HFF-Myc (cell line): ENCODE data around the gene POLA1.
"Not testable (repeated sequence)": the region's sequence is repeated elsewhere in the genome, so short reads cannot be mapped to it uniquely, and the experiment has no call there.

ENCODE experiments used
- DNase-seq: peaks from one replicate; pipeline ENCODE4 v3.0.0-alpha.2; 2011; ENCODE audit warnings: low read depth; ENCODE audit errors: extremely low read depth
- H3K4me3 ChIP-seq: replicated peaks from 2 replicates; pipeline ENCODE4 v1.5.1; 2011; ENCODE audit warnings: low read depth, mild to moderate bottlenecking, control low read depth, low read length
- CTCF ChIP-seq: IDR thresholded peaks from 2 replicates; pipeline ENCODE4 v1.5.1; 2012; ENCODE audit warnings: mild to moderate bottlenecking, low read depth, low read length, control low read depth; ENCODE audit errors: missing control alignments

POLA1 gene

DNA sequence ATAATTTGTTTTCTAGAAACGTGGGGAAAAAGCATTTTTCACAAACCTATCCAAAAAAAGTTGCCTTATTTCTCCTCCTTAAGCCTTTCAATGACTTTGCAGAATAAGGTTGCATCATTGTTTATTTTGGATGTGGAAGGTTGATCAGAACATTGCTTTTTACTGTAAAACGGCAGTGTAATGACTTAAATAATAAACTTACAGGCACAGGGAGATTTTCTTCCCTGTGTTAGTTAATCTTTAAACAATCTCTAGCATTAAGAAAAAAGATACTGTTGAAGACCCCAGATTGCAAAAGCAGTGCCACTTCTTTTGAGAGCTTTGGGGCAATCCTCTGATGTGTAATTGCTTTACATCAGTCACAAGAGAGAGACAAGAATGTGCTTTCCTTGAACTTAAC lies 168.6 kb downstream of the POLA1 start:
- TF ChIP-seq CTCF = no peak
- DNase-seq = no peak
- no peak overlapping the region for H3K4me3 ChIP-seq

DNA sequence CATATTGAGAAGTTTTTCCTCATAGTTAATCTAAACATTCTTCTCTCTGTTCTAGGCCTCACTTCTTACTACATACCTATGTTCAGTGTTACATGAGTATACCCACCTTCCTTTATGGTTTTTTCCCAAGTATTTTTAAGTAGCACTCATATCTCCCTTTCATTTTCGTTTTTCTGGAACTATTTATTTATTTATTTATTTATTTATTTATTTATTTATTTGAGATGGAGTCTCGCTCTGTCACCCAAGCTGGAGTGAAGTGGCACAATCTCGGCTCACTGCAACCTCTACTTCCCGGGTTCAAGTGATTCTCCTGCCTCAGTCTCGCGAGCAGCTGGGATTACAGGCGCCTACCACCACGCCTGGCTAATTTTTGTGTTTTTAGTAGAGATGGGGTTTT lies 170.1 kb downstream of the POLA1 start:
- not testable (repeated sequence) for DNase-seq, H3K4me3 ChIP-seq

GRCh38 chrX:24870143-24870542 lies 176.4 kb downstream of the POLA1 start:
- DNase-seq = no peak
- no peak for TF ChIP-seq CTCF

GRCh38 chrX:24874604-24875247 lies 181.0 kb downstream of the POLA1 start:
- no peak for DNase-seq
- no peak overlapping the region for H3K4me3 ChIP-seq
- TF ChIP-seq CTCF = no peak

More at GRCh38 chrX:24870143-24870542, 176.4 kb downstream of the POLA1 start:
- H3K4me3 ChIP-seq = no peak overlapping the region

DNA sequence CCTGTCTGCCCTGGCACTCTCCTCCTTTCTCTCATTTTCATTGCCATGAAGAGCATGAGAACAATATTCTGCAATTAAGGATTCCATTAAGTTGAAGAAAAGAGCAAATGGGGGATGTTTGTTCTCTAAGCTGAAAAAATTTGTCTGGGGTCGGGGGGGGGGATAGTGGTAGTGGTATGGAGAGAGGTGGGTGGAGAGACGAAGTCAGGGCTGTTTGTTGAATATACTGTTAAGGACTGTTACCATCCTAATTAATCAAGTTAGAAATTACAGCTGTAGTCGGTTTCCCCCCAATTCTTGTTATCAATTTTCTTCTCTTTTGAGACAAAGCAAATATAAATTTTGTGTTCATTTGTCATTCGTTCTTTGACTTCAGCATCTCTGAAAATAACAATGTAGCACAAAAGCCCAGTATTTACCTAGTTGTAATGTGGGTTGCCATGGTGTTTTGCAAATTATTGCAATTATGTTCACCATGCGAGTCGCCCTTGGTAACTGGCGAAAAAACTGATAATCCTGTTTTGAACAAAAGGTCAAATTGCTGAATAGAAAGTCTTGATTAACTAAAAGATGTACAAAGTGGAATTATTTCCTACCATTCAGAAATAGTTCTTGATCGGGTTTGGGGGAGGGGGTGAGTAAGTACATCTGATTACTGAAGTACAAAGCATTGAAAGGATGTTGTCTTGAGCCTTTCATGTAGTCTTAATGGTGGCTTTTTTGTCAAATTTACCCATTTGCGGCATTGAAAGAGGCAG lies 183.0 kb downstream of the POLA1 start:
- no peak for DNase-seq
- no peak overlapping the region for H3K4me3 ChIP-seq
- no peak for TF ChIP-seq CTCF

- no peak for DNase-seq
- TF ChIP-seq CTCF = no peak
- no peak overlapping the region for H3K4me3 ChIP-seq
These were observed 183.6 kb downstream of the POLA1 start for GRCh38 chrX:24877288-24877664.

GRCh38 chrX:24877854-24878650 lies 184.3 kb downstream of the POLA1 start:
- TF ChIP-seq CTCF = no peak
- DNase-seq = no peak
- no peak overlapping the region for H3K4me3 ChIP-seq
